Gastroesophageal sphincter (tissue), 3 donors: Measurements from ENCODE around the gene KAZN.

Source experiments
- EP300 ChIP-seq: sonication (generic); formaldehyde crosslinking; IDR thresholded peaks from one replicate; pipeline ENCODE4 v1.6.1; 2017; ENCODE audit warnings: antibody characterized with exemption, mild to moderate bottlenecking
- POLR2AphosphoS5 ChIP-seq: sonication (generic); formaldehyde crosslinking; IDR thresholded peaks from one replicate; pipeline ENCODE4 v1.6.1; 2017; ENCODE audit warnings: antibody characterized with exemption
- TF ChIP-seq, protein P1 (sequence below), 4 experiments: fragments of 200-600 bp in 2 of 4; fragments of 450-650 bp in 2 of 4; sonication (generic) in 1 of 4; IDR thresholded peaks; one replicate each; pipeline ENCODE4 v1.5.1; 2017 to 2019; ENCODE audit warnings: antibody characterized with exemption in 4 of 4, mild to moderate bottlenecking in 2 of 4, moderate library complexity in 2 of 4

DNA sequence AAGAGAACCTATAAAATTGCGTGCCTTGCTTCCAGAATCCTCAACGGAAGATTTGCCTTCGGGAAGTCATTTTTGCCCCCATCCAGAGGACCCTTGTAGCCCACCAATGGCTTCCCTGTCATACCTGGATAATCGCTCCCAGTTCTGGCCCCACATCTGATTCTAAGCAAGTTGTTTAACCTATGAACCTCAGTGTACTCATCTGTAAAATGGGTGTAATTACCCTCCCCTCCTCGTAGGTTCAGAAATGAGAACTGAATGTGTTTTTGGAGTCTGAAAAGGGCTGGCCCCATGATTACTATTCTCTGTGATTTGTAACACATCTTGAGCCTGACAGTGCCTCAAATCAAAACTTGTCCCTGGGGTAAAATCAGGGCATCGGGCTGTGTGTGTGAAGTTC is 473.5 kb downstream of the KAZN start:
- TF ChIP-seq, protein P1, sequence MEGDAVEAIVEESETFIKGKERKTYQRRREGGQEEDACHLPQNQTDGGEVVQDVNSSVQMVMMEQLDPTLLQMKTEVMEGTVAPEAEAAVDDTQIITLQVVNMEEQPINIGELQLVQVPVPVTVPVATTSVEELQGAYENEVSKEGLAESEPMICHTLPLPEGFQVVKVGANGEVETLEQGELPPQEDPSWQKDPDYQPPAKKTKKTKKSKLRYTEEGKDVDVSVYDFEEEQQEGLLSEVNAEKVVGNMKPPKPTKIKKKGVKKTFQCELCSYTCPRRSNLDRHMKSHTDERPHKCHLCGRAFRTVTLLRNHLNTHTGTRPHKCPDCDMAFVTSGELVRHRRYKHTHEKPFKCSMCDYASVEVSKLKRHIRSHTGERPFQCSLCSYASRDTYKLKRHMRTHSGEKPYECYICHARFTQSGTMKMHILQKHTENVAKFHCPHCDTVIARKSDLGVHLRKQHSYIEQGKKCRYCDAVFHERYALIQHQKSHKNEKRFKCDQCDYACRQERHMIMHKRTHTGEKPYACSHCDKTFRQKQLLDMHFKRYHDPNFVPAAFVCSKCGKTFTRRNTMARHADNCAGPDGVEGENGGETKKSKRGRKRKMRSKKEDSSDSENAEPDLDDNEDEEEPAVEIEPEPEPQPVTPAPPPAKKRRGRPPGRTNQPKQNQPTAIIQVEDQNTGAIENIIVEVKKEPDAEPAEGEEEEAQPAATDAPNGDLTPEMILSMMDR (IDR thresholded peaks at IDR 0.05): no peak
- no peak for TF ChIP-seq EP300
- TF ChIP-seq POLR2AphosphoS5: no peak
